Measurements from ENCODE around the gene STAC.

STAC gene, protein sequence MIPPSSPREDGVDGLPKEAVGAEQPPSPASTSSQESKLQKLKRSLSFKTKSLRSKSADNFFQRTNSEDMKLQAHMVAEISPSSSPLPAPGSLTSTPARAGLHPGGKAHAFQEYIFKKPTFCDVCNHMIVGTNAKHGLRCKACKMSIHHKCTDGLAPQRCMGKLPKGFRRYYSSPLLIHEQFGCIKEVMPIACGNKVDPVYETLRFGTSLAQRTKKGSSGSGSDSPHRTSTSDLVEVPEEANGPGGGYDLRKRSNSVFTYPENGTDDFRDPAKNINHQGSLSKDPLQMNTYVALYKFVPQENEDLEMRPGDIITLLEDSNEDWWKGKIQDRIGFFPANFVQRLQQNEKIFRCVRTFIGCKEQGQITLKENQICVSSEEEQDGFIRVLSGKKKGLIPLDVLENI

DNA sequence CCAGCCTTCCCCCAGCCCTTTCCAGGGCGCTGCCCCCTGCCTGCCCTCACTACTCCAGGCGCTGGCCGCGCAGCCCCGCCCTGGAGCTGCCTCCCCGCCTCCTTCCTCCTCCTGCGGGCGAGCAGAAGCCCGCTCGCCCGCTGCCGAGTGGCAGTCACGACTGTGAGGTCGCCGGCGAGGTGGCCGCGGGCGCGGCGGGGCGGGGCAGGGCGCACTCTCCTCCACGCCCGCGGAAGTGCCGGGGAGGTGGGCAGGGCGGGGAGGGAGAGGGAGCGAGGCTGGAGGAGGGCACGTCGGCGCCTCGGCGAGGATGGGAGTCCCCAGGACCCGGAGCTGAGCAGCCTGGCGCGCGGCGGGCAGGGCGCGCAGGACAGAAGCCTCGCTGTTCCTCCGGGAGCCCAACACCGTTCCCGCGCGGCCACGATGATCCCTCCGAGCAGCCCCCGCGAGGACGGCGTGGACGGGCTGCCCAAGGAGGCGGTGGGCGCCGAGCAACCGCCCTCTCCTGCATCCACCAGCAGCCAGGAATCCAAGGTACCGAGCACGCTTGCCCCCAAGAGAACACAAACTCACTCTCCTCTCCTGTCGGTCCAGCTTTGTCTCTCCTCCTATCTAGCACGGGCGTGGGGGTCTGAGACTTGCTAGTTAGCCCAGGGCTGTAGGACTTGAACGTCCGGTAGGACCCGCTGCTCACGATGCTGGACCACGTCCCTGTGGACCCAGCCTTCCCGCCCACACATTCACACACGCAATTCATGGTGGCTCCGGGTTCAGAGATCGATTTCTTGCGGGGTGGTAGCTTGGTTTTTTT is at the start of gene STAC:
Gene STAC (plus strand): TSS at position 284 of the 811 bp plus-strand sequence. CDS start 140 bp downstream, at position 424.
- DNase-seq: peak; percentile 11

DNA sequence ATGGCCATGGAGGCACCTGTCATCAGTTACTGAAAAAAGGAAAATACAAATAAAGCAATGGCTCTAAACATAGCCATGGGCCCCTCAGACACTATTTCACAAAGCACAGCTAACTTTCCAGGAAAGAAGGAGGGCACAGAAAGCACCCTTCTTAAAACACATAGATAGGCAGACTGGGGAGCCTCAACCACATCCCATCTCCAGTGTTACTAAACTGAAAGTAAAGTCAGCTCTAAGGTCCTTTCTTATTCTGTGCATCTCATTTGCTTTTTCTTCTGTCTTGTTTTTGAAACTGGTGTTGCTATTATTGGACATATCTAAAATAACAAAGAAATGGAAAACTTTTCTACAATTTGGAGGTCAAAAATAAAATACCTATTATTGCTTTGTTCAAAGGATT is 48.2 kb upstream of the STAC start:
- DNase-seq: no peak

DNA sequence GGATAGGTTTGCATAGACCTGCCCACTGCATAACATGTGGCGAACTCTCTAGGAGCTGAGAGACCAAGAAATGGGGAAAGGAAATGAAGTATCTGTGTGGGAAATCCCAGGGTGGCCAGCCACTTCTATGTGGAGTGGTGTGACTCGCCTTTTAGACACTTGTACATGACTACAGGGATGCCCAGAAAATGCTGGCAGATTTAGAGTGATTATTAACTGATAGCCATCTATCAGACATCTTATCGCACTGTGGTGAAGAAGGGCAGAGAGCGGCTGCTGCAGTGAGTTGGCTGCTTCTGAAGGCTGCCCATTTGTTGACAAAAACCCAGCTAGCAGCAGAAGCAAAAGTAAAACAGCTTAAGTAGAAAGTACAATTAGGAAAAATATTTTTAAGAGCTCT is 18.1 kb upstream of the STAC start:
- no peak for DNase-seq

DNA sequence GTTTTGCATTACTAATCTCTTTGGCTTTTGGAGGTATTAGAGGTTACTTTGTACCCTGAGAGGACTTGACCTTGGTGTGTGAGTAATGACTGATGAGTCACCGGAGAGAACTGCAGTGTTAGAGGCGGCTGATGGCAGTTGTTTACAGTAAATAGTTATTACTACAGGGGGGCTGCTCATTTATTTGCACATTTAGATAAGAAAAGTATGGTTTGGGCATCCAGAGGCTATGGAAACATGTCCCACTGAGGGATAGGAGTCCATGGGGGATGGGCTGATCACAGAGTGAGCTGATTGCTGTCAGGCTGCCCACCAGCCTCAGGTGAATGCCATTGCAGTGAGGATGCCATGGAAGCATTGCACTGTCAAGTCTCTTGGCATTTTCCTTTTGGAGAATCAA is 17.3 kb upstream of the STAC start:
- no peak for DNase-seq

DNA sequence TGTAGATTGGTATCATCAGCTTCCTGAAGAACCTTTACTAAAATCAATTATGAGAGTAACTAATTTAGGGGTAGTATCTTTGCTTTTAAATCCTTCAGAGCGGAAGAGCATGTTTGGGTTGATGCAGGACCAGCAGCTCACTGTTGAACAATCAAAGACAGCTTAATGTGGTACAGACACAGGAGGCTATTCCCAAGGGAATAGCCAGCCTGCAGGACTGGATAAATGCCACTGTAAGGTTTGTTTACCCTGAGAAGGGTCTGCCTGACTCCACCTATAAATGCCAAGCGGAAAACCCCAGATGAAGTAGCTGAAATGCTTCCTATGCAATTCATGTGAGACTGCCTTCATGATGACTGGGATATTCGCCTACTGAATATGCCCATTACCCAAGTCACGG is 16.0 kb upstream of the STAC start:
- no peak for DNase-seq

DNA sequence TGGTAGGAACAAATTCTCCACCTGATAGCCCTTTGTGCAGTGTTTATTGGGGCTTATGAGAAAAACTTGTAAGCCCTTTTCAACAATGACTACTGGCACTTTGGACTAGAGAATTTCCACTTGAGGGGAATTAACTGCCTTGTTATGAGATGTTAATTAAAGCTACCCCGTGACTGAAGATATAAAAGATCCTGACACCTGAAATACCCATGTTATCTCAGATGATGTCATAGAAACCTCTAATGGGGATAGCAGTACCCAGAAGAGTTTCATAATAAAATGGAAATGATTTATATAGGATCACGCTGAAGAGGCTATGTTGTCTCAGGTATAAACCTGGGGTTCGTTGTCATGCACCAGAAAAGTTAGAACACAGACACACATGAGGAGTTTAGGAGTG is 14.5 kb upstream of the STAC start:
- no peak for DNase-seq

DNA sequence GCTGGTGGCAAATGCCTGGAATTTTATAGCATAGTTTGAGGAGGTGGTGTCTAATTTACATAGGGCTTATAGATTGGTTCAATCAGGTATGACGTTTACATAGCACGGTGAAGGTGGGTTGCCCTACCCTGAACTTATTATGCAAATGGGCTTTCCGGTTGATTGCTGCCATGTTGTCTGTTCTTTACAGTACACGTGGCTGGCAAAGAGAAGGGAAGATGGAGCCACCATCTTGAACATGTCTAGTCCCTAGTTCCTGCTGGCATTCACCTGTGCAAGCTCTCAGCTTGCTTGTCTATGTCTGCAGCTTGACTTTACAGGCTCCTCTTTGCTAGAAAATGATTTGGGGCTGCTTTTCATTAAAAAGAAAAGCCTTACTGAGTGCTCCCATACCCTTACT is 14.0 kb upstream of the STAC start:
- DNase-seq: peak; percentile 30

DNA sequence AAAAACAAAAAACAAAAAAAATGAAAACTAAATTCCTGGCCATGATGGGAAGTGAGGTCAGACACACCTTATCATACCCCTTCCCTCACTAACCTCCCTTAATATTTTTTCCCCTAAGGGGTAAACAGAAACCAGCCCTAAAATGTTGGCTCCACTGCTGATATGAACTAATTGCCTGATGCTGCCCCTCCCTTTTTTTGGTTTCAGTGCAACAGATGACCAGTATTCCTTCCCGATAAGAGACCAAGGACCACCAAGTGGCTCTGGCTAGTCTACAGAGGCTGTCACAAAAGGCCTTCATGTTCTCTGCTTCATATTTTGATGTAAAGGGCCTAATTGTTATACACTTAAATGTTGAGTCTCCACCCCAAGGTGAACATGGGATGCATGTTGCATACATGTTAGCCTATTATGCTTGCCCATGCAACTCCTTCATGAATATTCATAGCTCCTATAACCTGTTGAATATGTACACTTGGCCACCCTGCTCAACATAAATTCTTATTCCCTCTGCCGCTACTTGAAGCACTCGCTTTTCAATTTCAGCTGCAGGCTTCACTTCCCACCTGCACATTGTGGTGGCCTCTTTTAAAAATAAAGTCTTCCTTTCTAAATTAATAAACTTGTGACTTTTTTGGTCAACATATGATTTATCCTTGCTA is 12.3 kb upstream of the STAC start:
- no peak for DNase-seq

DNA sequence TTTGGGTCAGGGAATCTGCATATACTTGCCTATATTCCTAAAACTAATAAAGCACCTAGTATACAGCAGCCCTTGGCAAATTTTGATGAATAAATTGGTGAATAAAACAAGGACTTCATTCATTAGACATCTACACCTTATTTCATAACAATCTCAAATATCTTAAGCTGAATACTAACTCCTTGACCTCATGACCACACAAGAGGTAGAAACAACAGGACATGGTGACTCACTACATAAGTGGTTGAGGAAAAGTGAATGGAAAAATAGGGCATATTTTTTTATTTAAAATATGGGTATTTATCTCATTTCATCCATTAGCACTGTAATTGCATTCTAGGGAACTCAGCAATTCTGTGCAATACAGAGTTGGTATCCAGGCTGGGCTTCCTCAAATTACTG is 7.8 kb upstream of the STAC start:
- DNase-seq: no peak

DNA sequence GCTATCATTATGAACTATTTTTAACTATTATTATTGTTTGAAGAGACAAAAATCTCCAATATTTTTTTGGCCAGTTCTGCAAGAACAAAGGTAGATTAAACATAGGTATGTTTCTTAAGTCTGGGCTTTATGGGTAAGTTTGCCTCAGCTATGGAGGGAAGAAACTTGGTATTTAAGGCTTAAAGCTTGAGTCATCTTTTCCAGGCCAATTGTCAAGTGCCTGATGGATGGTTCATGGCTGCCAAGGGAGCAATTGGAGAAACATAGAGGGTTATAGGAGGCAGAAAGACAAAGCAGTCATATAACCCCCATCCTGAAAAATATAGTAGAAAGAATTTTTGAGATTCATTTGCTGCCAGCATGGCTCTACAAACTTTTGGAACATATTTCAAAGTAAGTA is 7.2 kb upstream of the STAC start:
- no peak for DNase-seq

DNA sequence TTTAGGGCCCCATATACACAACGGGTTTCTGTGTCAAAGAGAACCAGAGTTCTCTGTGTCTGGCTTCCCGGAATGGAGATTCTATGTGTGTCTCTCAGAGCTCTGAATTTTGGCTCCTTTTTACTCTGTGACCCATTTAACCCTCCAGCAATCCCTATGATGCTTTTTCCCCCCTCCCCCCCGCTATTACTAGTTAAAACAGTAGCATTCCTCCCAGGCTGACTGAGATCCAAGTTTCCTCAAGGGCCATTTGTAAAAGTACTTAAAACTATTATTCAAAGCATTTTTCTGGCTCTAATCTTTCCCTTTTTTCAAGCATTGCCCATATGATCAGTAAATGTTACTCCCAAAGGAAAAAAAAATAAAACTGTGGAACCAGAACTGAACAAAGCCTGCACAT is 6.6 kb upstream of the STAC start:
- no peak for DNase-seq

DNA sequence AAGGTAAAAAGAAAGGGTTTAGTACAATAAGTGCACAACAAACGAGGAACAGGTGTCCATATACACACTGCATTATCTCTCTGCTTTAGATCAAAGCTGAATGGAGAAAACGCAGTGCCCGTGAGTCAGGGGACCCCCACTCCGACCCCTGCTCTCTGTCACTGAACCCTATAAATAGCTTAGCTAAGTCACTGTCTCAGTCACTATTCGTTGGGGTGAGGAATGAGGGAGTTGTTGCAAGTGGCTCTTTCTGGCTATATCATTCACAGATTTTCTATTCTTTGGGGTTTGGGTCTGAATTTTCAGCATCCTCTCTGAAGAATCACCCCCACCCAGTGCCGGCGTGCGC is 458 bp upstream of the STAC start:
- DNase-seq: no peak

DNA sequence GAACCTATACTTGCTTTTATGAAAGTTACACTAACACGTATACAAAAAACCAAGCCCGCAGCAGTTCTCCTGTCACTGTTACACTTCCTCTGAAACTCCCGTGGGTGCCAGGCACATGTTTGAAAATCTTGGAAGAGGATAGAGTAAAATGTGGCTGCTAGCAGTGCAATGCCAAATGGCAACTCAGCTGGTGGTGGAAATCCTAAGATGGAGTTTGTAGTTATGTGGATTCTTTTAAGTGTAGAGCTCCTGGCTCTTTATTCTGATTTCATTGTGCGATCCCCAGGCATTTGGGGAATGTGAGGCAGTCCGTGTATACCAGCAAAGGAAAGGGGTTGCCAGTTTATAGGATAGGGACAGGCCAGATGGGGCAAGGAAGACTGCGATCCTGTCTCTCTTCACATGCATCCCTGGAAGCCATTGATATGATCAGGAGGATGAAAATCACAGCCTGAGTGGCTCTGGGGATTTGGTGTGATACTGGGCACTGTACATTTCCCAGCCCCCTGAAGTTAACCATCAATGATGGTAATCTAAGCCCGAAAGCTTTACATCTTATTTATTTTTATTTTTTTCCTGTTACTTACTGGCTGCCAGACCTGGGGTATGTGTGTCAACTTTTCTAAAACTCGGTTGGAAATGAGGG is 1.1 kb downstream of the STAC start:
- DNase-seq: no peak

DNA sequence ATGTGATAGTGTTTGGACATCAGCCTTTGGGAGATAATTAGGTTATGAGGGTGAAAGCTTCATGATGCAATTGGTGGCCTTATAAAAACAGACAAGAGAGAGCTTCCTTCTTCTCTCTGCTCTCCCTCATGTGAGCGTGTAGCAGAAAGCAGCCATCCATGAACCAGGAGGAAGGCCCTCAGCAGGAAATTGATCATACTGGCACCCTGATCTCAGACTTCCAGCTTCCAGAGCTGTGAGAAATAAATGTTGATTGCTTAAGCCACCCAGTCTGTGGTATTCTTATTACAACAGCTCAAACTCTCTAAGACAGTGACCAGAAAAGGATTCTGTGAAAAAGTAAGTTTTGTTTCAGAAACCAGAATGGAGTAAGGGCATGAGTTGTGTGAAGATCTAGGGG is 13.3 kb downstream of the STAC start:
- no peak for DNase-seq

DNA sequence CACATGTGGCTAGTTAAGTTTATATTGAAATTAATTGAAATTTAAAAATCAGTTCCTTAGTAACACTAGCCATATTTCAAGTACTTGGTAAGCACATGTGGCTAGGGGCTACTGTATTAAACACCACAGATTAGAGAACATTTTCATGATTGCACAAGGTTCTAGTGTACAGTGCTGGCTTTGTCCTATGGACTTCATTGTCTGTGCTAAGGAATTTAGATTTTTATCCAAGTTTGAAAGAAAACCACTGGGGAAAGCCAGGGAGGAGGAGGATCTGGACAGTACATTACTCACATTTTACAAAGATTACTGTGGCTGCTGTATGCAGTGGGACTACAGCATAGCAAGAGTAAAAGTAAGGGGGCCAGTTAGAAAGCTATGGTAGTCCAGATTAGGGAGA is 13.9 kb downstream of the STAC start:
- DNase-seq: no peak

DNA sequence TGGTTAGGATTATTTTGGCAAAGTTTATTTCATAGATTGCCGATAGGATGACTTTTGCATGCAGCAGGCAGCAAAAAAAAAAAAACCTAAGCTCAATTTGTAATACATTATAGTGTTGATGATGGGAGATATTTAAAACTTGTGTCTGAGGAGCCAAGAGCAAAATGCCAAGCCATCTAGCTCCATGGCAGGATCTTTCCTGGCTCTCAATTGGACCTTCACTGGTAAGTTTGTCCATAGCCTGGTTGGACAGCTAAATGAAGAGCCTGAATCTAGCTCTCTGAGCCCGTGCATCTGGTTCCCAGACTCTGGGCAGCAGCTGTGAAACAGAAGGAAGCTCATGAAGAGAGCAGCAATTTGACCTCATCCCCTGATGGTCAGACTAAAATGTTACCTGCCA is 17.5 kb downstream of the STAC start:
- no peak for DNase-seq

DNA sequence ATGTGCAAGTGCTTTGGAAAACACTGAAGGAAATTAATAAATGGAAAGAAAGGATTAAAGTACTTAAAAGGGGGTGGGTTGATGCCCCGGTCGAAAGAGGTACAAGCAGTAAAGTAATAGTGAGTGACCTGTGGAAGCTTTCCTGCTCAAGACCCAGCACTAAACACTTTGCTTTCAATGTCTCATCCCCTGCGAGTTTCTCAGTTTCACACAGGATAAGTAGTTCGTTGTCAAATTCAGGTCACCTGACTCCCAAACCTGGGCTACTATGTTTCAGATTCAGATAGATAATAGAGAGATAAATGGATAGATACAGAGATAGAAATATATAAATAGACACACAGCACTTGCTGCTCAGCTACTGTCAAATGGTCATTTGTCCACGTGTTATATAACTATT is 19.6 kb downstream of the STAC start:
- no peak for DNase-seq

DNA sequence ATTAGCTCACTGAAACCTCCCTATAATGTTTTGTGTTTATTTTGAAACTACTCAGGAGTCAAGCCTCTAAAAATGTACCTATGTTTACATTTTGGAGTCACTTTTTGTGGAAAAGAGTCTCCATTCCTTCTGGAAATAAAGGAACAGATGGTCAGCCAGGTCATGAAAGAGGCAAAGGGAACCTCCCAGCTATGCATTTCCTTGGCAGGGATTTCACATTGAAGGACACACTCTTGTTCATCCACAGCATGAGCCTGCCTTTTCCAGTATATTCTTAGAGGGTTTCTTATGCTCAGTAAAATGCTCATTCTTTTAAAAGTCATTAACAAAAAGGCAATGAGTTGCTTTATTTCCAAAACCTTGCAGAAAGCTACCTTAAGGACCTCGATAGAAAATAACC is 20.8 kb downstream of the STAC start:
- no peak for DNase-seq

DNA sequence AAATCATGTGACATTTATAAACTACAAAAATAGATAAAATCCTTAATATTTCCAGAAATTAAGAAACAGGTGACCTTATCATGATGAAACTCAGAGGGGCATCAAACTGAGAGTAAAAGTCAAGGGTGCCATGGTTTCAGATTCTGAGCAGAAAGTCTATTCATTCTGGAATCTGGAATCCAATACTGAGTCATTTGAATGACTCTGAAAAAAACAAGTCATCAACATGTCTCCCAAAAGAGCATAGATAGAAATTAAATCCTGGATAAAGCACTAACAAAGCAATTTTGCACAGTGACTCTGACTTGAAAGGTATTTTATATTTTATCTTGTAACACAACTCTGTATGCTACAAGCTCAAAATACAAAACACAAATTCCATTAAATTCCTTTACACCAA is 23.4 kb downstream of the STAC start:
- no peak for DNase-seq

DNA sequence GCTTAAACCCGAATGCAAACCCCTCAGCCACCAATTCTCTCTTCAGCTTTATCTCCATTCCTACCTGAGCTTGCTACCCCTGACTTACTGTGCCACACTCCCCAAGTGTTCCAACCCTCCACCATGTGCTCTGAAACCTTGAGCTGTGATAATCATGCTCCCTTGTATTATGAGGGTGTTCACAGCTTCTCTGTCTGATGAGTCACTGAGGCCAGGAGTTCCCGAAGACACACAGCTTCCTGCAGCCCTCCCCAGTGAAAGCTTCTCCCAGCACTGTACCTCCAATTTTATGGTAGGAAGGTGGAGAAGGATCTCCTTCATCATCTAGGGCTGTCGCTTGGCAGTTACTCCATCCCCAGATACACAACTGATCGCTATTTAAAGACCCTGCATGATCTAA is 24.9 kb downstream of the STAC start:
- no peak for DNase-seq

DNA sequence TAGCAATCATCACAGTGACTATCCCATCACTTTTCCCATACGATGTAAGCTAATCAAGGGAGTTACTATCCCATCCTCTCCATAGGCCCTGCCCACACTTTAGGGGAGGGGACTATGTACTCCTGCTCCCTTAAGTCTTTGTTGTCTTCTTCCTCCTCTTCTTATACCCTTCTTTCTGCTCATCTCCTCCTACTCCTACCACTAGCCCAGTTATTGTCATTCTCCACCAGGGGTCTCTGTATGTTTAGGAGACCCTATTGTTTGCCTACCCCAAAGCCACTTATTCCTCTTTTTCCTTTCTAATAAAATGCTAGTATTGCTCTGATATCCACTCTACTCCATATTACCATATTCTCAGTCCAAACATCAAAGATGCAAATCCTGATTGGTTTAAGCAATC is 27.8 kb downstream of the STAC start:
- DNase-seq: no peak

DNA sequence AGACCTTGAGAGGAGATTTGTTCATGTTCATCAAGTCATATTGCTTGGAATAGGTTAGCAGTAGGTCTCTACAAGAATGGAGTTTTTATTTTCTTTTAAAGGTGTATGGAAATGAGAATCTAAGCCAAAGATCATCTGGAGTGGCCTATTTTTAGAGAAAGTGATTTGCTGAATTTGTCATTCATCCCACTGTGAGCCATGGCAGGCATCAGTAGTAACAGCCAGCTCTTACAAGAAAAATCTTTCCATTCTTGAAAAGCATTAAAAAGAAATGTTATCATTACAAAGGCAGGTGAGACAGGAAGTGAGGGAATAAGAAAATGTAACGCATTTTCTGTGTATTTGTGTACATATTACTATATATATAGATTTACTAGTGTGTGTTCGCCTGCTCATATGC is 29.6 kb downstream of the STAC start:
- DNase-seq: no peak

DNA sequence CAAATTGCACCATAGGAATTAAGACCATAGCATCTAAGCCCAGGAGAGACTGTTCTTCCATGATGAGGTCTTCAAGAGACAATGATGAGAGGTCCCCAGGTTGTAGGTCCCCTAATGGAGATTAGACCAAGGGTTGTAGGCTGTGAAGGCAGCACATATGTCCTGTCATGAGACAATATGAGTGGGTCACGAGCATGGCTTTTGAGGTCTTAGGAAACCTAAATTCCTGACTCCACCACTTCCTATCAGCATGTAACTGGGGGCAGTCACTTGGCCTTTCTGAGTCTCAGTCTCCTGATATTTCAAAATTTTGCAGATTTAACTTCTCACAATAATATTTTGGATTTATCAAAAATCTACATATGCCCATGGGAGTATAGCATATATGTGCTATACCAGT is 31.3 kb downstream of the STAC start:
- no peak for DNase-seq

DNA sequence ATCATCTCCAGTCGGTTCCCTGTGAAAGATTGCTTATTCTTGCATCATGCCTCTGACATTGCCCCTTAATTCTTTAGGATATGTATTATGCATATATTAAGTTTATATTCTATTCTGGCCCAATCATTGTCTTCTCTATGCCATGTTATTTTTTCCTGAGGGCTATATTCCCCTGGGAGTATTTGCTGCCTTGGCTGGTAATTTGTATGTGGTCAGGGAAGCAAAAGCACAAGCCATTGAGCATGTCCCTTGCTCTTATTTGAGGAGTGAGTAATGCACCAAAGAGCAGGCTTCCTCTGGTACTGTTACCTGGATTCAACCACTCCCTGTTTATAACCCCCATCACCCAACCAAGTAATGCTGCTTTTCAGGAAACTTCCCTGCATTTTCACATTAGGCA is 36.3 kb downstream of the STAC start:
- no peak for DNase-seq

Measured in NCI-H1048 (cell line).